ENCODE data around the gene ZFP36.

- no peak for TF ChIP-seq POLR2AphosphoS5 (IDR thresholded peaks at IDR 0.05; ENCODE audit: low read depth, low read length)
- no peak for TF ChIP-seq CTCF (IDR thresholded peaks at IDR 0.05)
- no peak for TF ChIP-seq REST (IDR thresholded peaks at IDR 0.05; ENCODE audit: insufficient read depth in 1 of 2, low read depth in 2 of 2, low read length in 1 of 2)
- TF ChIP-seq TCF7L2 (IDR thresholded peaks at IDR 0.05; ENCODE audit: low read depth, low read length) = no peak
Observed at GRCh38 chr19:39409208-39410016, 2.8 kb downstream of the ZFP36 start.
